GDM1 (cell line): ENCODE data around the gene TAOK2.

ENCODE experiments used
- DNase-seq: peaks from one replicate; lab custom pipeline; 2025; lab: John Stamatoyannopoulos, UW

The TAOK2 gene

DNA sequence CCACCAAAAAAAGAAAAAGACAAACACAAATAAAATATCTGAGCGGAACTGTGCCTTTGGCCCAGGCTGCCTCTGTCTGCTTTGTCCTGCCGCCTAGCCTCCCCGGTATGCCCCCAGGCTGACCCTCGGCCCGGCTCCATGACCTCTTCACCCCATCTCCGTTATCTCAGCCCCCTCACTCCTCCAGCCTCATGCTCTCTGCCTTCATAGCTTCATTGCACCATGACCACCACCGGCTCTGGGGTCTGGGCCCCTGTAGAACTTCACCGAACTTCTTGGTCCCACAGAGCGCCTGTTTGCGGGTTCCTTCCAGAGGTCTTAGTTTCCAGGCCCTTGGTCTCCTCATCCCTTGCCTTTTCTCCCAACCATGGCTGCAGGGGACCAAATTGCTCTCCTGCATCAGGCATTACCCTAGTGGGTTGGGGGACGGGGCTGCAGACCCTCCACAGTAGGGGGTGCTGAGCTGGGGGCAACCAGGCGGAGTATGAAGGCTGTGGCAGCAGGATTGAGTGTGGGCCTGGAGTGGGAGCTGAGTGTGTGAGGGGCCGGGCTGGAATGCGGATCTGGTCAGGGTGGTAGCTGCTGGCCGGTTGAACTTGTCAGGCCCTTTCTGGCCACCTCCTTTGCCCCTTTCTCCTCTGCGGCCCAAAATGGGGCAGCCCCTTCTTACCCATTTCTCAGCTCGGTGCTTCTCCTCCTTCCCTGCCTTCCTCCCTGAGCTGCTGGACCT is 14.8 kb downstream of the TAOK2 start:
- DNase-seq: no peak

DNA sequence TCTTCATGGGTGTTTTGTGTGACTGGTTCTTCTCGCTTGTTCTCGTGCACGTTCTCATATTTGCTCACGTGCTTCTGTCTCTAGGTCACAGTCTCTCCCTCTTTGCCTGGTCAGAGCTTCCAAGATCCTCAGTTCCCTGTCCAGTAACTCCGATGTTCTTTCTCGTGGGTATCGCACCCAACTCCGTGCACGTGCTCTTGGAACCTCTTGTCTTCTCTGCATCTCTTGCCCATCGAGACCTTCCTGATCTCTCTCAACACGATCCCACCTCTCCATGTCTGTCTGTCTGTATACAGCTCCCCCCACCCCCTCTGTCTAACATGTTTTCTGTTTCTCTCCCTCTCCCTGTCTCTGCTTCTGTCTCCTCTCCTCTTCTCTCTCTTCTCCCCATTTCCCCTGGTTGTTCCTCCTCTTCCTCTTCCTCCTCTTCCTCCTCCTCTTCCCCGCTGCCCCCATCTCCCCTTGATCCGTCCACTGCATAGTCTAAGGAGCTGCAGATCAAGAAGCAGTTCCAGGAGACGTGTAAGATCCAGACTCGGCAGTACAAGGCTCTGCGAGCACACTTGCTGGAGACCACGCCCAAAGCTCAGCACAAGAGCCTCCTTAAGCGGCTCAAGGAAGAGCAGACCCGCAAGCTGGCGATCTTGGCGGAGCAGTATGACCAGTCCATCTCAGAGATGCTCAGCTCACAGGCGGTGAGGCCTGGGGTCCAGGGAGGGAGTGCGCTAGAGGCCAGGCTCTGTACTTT is 15.6 kb downstream of the TAOK2 start:
- DNase-seq: no peak

DNA sequence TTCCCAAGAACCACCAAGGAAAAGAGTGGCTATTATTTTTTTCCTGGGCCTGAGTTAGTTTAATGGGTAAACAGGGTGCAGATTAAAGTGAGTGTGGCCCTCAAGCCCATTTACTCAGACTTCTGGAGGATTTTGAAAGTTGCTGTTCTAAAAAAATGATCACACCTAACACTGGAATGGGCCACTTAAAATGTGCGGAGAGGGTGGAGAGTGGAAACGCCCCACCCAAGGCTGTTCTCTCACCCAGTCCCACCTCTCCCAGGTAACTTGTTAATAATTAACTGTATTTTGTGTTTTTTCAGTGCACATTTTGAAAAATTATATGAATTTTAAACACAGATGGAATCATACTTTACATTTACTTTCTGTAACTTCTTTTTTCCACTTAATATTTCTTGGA is 16.4 kb downstream of the TAOK2 start:
- no peak for DNase-seq

DNA sequence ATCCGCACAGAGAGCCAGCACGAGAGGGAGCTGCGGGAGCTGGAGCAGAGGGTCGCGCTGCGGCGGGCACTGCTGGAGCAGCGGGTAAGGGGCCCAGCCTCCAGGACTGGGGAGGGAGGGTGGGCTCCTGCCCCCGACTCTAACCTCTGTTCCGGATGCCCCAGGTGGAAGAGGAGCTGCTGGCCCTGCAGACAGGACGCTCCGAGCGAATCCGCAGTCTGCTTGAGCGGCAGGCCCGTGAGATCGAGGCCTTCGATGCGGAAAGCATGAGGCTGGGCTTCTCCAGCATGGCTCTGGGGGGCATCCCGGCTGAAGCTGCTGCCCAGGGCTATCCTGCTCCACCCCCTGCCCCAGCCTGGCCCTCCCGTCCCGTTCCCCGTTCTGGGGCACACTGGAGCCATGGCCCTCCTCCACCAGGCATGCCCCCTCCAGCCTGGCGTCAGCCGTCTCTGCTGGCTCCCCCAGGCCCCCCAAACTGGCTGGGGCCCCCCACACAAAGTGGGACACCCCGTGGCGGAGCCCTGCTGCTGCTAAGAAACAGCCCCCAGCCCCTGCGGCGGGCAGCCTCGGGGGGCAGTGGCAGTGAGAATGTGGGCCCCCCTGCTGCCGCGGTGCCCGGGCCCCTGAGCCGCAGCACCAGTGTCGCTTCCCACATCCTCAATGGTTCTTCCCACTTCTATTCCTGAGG is 17.4 kb downstream of the TAOK2 start:
- no peak for DNase-seq

DNA sequence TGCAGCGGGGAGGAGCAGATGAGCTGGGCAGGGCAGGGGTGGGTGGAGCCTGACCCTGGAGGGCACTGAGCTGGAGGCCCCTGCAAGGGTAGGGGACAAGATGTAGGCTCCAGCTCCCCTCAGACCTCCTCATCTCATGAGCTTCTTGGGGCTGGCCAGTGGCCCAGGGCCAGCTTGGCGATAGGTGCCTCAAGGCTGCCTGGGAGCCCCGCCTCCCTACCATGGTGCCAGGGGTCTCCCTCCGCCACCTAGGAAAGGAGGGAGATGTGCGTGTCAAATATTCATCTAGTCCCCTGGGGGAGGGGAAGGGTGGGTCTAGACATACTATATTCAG is 17.9 kb downstream of the TAOK2 start:
- DNase-seq: no peak

DNA sequence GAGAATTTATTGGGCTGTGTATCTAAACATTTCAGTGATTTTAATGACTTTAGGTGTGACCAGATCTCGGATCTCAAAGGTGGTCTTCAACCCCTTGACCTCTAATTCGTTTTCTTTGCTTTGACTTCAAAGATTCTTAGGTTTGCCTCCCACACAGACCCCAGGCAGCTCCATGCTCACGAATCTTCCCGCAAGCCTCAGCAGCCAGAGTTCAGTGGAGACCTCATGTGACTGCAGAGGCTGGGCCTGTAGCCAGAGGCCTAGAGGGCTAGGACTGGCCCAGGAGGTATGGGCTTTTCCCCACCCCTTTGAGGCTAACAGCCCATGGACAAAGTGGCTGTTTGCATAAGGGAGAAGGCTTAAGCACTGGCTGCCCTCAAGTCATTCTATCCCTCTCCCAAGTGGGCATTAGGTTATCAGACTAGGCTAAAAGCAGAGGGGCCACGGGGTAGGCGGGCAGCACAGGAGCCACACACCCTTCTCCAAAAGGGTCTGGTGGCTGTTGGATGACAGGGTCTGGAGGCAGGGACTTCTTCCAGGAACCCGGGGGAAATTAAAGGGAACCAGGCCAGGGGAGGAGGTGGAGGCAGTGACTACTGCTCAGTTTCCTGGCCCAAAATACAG is 18.8 kb downstream of the TAOK2 start:
- DNase-seq: no peak

DNA sequence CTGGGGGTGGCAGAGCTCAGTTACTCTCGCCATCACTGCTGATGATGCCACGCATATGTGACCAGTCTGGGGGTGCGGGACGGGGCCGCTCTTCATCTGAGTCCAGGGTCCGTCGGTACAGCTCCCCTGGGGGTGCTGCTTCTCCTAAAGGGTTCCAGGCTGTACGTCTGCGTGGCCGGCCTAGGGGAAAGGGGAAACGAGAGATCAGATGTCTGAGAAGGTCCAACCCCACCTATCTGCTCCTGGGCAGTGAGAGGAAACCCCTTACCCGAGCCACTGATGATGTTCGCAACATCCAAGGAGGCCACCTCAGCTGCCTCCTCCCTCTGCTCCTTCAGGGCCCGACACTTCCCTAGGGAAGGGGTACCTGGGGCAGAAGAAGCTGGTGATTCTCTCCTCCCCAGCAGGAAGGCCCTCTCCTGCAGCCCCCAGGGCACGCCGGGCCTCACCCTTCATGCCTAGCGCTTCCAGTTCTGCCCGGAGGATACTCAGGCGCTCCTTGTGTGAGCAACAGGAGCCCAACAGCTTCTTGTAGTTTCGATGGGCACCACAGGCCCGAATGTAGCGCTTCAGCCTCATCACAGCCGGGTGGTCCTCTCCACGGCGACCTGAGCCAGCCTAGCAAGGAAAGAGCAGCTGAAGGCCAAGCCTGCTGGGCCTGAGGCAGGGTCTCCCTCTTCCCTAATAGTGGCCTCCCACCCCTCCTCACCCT is 19.7 kb downstream of the TAOK2 start:
- DNase-seq: no peak

DNA sequence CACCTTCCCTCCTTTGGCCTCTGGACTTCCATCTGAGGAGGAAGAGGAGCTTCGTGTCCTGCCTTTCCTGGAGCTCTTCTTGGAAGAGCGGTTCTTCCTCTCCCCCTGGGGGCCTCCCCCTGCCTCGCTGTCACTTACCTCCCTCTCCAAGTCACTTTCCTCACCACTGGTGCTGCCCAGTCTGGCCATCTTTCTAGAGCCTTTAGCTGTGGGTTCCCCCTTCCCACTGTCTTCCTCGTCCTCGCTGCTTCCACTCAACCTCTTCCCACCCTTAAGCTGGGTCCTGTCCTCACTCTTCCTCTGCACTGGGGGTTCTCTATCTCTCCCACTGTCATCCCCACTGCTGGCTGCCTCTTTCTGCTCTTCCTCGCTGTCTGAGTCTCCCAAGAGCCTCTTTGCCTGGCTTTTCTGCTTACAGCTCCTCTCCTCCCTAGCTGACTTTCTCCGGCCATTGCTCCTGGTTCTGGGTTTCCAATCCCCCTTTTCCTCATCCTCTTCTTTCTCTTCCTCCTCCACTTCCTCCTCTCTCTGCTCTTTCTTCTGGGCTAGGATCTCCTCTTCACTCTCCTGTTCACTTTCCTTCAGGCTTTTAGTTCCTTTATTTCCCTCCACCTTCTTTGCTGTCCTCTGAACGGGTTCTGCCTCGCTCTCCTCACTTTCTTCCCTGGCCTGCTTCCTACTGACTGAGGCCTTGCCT is 20.4 kb downstream of the TAOK2 start:
- no peak for DNase-seq

DNA sequence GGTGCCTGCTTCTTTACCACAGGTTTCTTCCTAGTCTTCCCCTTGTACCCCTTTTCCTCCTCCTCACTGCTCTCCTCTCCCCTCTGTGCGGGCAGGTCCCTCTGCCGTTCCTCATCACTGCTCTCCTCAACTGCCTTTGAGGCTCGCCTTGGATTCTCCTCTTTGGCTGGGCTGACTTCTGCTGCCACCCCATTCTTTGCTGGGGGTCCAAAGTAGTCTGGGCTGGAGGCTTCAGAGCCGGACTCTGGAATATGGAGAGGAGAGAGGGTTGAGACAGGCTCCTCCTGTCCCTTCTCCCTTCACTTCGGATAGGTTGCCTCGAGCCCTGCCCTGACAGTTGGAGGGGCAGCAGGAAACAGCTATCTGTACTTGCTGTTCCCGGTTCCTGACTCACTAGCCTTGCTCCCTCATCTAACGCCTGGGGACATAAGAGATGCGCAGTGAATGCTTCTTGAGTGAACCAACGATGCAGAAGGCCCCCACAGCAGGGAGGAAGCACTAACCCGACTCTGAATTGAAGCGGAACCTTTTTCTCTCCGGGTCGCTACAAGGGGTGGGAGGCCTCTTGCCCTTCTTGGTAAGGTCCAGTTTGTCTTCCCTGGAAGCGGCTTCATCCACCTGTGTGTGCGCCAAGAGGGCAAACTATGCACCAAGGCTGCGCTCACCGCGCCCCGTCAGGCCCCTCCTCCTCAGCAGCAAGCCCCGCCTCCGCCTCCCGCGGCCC is 21.1 kb downstream of the TAOK2 start:
- DNase-seq: no peak

DNA sequence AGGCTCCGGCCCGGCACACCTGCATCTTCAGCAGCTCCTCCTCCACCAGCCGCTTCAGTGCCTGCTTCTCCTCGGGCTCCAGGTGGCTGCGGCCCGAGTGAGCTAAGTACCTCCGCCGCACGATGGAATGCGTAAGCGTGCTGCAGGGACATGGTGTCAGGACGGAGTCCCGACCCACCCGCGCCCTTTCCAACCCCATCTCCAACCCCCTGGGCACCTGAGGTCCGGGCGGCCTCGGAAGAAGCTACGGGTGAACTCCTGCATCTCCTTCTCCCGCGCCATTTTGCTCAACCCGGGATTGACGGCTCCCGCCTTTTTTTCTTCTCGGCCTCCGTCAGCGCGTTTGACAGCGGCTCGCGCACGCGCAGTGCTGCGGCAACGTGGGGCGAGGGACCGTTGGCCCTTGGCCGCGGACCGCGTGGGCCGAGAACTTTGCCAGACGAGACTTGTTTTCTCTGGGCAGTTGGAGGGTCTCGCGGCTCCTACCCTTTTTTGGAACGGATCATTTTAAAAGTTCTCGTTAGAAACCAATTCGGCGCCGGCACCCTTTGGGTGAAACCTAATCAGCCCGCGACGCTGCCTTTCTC is 21.7 kb downstream of the TAOK2 start, which contains the start of gene HIRIP3:
Gene HIRIP3 (minus strand): TSS at position 294 of the 587 bp plus-strand sequence. CDS start 12 bp downstream, at position 282.
- DNase-seq: peak; percentile 82

DNA sequence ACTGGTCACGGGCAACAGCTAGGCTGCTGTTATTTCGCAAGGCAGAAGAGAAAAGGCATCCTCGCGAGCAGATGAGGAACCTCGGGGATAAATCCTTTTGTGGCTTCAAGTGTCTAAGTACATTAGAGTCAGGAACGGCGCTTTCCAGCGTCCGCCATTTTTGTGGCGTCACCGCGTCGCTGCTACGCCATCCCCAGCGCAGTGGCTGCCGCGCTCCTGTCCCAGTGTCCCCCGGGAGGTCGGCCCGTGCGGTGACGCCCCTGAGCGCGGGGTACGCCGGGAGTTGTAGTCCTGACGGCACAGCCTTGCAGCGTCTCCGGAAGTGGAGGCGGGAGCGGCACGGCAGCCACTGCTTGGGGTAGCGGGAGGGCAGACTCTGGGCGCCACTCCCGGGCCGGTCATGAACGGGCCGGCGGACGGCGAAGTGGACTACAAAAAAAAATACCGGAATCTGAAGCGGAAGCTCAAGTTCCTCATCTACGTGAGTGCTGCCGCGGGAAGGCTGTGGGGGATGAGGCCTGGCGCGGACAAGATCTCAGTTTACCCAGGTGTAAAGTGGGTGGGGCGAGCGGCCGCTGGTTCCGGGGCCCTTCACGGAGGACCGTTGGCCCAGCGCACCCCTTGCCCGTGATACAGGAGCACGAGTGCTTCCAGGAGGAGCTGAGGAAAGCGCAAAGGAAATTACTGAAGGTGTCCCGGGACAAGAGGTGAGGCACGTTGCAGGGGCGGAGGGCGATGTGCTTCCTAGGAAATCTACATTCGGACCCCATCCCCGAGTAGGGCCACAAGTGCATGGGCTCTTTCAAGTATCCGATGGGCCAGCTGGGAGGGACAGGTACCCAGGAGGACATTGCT is 22.5 kb downstream of the TAOK2 start, which contains the start of gene INO80E:
Gene INO80E (plus strand): TSS at position 331 of the 855 bp plus-strand sequence. CDS start 70 bp downstream, at position 401.
- peak; percentile 94 for DNase-seq

DNA sequence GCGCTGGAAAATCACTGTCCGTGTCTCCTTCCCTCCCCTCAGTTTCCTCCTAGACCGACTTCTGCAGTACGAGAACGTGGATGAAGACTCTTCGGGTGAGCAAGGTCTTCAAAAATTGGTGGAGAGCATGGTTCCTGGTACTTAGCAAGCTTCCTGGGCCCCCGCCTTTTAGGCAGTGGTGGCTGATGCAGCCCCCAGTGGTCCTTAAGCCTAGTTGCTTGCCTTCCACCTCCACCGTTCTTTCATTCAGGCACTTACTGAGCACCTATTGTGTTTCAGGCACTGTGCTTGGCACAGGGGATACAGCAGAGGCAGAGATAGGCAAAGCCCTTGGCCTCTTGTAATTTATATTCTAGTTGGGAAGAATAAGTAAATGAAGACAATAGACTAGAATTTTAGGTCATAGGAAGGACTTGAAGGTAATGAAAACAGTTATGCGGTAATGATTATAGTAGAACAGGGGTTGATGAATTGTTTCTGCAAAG is 23.1 kb downstream of the TAOK2 start:
- no peak for DNase-seq

DNA sequence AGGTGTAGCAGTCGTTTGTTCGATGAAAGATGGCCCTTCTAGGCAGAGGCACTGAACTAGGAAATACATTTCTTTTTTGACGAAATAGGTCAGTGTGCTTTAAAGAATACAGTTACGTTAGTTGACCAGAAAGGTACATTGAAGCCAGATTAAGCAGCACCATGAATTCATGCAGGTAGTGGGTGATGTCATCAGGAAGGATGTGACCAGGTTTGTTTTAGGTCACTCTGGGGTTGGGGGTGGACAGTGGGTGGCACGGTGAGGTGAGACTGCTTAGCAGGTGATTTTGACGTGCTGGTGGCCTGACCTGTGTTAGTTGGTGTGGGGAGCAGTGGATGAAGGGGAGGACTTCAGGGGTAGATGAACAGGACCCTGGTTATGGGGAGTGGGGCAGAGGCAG is 25.9 kb downstream of the TAOK2 start:
- DNase-seq: no peak

DNA sequence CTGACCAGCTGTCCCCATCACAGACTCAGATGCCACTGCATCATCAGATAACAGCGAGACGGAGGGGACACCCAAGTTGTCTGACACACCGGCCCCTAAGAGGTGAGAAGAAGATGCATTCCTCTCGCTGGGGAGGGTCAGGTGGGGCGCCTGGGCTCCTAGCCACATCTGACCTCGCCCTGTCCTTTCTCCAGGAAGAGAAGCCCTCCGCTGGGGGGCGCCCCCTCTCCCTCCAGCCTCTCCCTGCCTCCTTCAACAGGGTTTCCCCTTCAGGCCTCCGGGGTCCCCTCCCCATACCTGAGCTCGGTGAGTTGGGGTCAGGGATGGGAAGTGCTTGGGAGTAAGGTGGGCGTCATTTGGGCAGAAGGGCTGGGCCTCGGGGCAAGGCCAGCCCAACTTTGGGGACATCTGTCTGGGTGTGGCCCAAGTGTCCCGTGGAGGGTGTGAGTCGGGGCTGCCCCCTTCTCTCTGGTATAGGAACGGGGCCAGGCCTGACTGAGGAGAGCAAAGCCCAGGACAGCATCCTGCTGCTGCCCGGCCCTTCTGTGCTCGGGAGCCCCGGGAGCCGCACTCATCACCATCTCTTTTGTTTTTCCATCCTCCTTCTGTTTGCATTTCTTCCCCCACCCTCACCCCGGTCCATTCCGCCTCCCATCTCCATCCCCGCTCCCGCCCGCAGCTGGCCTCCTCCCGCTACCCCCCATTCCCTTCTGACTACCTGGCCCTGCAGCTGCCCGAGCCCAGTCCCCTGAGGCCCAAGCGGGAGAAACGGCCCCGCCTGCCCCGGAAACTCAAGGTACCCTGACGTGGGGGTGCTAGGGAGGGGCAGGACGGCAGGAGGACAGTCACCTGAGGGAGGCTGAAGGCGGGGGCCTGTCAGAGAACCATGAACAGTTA is 27.3 kb downstream of the TAOK2 start:
- no peak for DNase-seq

DNA sequence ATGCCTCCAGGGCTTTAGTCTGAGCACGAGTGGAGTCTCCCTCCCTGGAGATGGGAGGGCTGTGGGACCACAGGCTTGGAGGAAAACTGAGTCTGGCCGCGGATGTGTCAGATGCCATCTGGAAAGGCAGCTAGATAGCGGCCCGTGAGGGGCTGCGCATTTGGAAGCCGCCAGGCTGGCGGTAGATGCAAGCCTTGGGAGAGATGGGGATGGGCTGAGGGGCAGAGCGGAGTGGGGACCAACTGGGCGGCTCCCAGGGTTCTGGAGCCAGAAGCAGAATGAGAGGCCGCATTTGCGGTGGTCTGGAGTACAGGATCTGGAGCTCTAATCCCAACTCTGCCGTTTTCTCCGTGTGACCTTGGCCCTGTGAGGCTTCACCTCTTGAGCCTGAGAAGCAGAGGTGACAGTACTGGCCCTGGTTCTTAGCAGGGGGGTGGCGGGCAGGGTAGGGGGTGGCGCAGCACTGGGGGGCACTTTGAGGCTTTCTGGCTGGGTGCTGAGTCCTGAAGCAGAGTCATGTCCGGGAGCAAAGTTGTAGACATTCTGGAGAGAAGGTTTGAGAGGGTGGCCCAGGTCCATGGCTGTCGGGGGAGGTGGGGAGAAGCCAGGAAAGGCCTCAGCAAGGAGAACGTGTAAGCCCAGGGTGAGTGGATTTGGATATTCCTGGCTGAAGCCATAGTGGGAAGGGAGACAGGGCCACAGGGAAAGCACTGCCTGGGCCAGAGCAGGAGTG is 29.1 kb downstream of the TAOK2 start:
- DNase-seq: no peak

DNA sequence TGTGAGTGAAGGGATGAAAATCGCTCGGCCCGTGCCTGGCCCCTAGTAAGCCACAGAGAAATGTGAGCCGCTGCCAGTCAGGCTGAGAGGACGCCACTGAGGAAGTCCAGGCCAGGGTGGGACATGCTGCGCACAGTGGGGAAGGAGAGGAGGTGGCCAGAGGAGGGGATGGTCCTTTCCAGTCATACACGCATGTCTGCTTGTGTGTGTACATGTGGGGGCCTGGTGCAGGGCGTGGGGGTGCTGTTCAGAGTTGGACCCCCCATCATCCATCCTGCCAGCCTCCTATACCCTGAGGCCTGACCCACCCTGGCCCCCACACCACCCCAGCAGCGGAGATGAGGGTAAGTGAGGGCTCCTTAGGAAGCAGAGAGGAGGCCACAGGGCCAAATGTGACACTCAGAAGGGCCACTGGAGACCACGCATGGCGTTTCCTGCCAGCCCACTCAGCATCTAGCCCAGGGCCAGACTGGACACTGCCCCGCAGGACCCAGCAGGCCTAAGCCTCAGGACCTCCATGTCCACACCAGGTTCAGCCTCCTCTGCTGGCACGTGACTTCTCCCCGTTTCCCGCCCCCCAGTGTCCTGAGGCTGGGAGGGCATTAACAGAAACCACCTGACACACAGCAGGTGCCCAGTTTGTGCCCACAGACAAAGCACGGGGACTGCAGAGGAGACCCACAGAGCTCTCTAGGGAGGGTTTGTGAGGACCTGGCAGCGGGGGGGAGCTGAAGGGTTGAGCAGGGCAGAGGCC is 30.2 kb downstream of the TAOK2 start:
- no peak for DNase-seq

DNA sequence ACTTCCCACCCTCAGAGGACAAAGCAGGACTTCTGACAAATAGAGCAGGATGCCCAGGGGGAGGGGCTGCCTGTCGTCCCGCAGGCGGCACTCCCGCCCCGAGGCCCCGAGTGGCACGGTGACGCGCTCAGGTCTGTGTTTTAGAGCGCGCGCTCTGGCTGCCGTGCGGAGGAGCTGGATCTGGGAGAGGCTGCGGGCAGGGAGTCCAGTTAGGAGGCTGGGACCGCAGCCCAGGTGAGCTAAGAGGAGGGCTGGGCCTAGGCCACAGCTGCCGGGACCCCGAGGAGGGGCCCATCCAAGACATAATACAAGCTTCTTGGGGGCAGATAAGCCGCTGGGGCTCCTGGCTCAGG is 30.7 kb downstream of the TAOK2 start:
- no peak for DNase-seq
